NCI-H446 (cell line): ENCODE data around the gene SAE1.

ENCODE experiments used
- DNase-seq, 2 experiments: peaks; one replicate each; lab custom pipeline; 2025; lab: John Stamatoyannopoulos, UW

The SAE1 gene

GRCh38 chr19:47106821-47107201, 23.8 kb upstream of the SAE1 start:
- DNase-seq, result no peak

- no peak for DNase-seq
Observed at GRCh38 chr19:47107202-47107952, 23.3 kb upstream of the SAE1 start.

GRCh38 chr19:47107953-47108746, 22.5 kb upstream of the SAE1 start:
- DNase-seq, result peak; percentile 44 to 65

- no peak for DNase-seq
Observed at GRCh38 chr19:47109177-47109540, 21.5 kb upstream of the SAE1 start.

GRCh38 chr19:47109541-47110375, 20.9 kb upstream of the SAE1 start:
- peak in 1 of 2 experiments; percentile 46 for DNase-seq

GRCh38 chr19:47110521-47111005, 20.1 kb upstream of the SAE1 start:
- peak in 1 of 2 experiments; percentile 23 for DNase-seq

- no peak for DNase-seq
Observed at GRCh38 chr19:47111006-47111621, 19.5 kb upstream of the SAE1 start.

- no peak for DNase-seq
Observed at GRCh38 chr19:47111682-47112165, 18.9 kb upstream of the SAE1 start.

- peak; percentile 79 to 86 for DNase-seq
Observed at GRCh38 chr19:47112166-47112996, 18.3 kb upstream of the SAE1 start.

GRCh38 chr19:47112997-47113849, 17.4 kb upstream of the SAE1 start, which contains the start of gene ZC3H4:
Gene ZC3H4, minus strand, starts transcription at chr19:47113776. Its CDS starts 1,192 bp downstream, at chr19:47112584.
- DNase-seq, result peak; percentile 99 to 100

GRCh38 chr19:47113850-47114651, 16.6 kb upstream of the SAE1 start:
- DNase-seq, result no peak

- no peak for DNase-seq
Observed at GRCh38 chr19:47120470-47121067, 10.1 kb upstream of the SAE1 start.

GRCh38 chr19:47122359-47123335, 8.0 kb upstream of the SAE1 start:
- DNase-seq, result no peak

- no peak for DNase-seq
Observed at GRCh38 chr19:47123406-47123805, 7.2 kb upstream of the SAE1 start.

GRCh38 chr19:47124937-47125668, 5.5 kb upstream of the SAE1 start:
- peak; percentile 60 to 90 for DNase-seq

GRCh38 chr19:47125669-47125938, 5.0 kb upstream of the SAE1 start:
- no peak for DNase-seq

- DNase-seq, result no peak
Observed at GRCh38 chr19:47129579-47129978, 1.1 kb upstream of the SAE1 start.
